H1 (cell line): ENCODE measurements around the gene LBHD1. TPM values are rescaled to one million over a fixed set of nuclear protein-coding genes. Genes with fewer than 3 reads are reported as not detected.

Source experiments
- CTCF ChIA-PET: fragments of 300-600 bp; sonication (Branson Sonifier 250); formaldehyde crosslinking; loops from one replicate; lab custom pipeline; 2021; ENCODE audit not compliant: partially characterized antibody; lab: Charles Lee
- POLR2A ChIA-PET: fragments of 300-600 bp; sonication (Branson Sonifier 250); formaldehyde crosslinking; loops from one replicate; lab custom pipeline; 2021; ENCODE audit warnings: inconsistent platforms; ENCODE audit not compliant: partially characterized antibody; lab: Charles Lee
- DNase-seq, 2 experiments: peaks; one replicate each; pipeline versions ENCODE4 v3.0.0 to v3.0.0-alpha.2; 2010 to 2022; ENCODE audit warnings: low spot score in 2 of 2, low read depth in 1 of 2, mixed read lengths in 1 of 2
- FAIRE-seq: peaks from 2 replicates; lab custom pipeline; 2011; peaks lifted over from hg19 to GRCh38; lab: Jason Lieb, UNC
- H2AFZ ChIP-seq: 2 replicates; pipeline ENCODE4 v1.8.1; 2012; ENCODE audit warnings: low read length, inconsistent platforms
- H2AK5ac ChIP-seq: 2 replicates; pipeline ENCODE4 v1.6.1; 2013; ENCODE audit warnings: low read depth, low read length
- H2BK120ac ChIP-seq: replicated peaks from 2 replicates; pipeline ENCODE3; 2013; ENCODE audit warnings: low read depth, low read length, inconsistent platforms
- H2BK12ac ChIP-seq: 2 replicates; pipeline ENCODE4 v1.6.1; 2013; ENCODE audit warnings: low read depth, low read length
- H2BK15ac ChIP-seq: 2 replicates; pipeline ENCODE4 v1.6.1; 2013; ENCODE audit warnings: low read length
- H2BK20ac ChIP-seq: 2 replicates; pipeline ENCODE4 v1.6.1; 2013; ENCODE audit warnings: low read length
- H2BK5ac ChIP-seq: 2 replicates; pipeline ENCODE4 v1.6.1; 2013; ENCODE audit warnings: low read depth, low read length
- H3K14ac ChIP-seq: 2 replicates; pipeline ENCODE4 v1.6.1; 2013; ENCODE audit warnings: inconsistent platforms; ENCODE audit not compliant: insufficient read length
- H3K18ac ChIP-seq: 2 replicates; pipeline ENCODE4 v1.6.1; 2013; ENCODE audit warnings: low read length; ENCODE audit errors: extremely low read depth
- H3K23ac ChIP-seq: 2 replicates; pipeline ENCODE4 v1.6.1; 2013; ENCODE audit warnings: inconsistent platforms; ENCODE audit not compliant: insufficient read length
- H3K23me2 ChIP-seq: 2 replicates; pipeline ENCODE4 v1.6.1; 2013; ENCODE audit warnings: low read depth, low read length
- H3K27ac ChIP-seq: 2 replicates; pipeline ENCODE4 v1.6.1; 2011; ENCODE audit warnings: low read depth, low read length, inconsistent platforms
- H3K27me3 ChIP-seq, 4 experiments: replicated peaks in 1 of 4; 1 replicate in 1 of 4; 2 replicates in 3 of 4; pipeline versions ENCODE4 v1.6.1 to v1.8.1; 2011 to 2013; ENCODE audit warnings: low read length in 3 of 4, mild to moderate bottlenecking in 3 of 4, inconsistent platforms in 2 of 4, mixed read lengths in 2 of 4, moderate library complexity in 1 of 4; ENCODE audit not compliant: control insufficient read depth in 3 of 4, insufficient read depth in 3 of 4; ENCODE audit errors: extremely low read depth in 1 of 4
- H3K36me3 ChIP-seq, 4 experiments: 2 replicates each; pipeline versions ENCODE4 v1.6.1 to v1.8.1; 2011 to 2013; ENCODE audit warnings: mild to moderate bottlenecking in 4 of 4, low read length in 3 of 4, moderate library complexity in 2 of 4, control low read depth in 1 of 4, inconsistent platforms in 1 of 4; ENCODE audit not compliant: insufficient read depth in 4 of 4, control insufficient read depth in 2 of 4
- H3K4ac ChIP-seq: replicated peaks from 2 replicates; pipeline ENCODE3; 2013; ENCODE audit warnings: low read length, low read depth, mixed read lengths, inconsistent platforms; ENCODE audit not compliant: insufficient read length
- H3K4me1 ChIP-seq, 4 experiments: replicated peaks in 1 of 4; 1 replicate in 1 of 4; 2 replicates in 3 of 4; pipeline versions ENCODE4 v1.6.1 to v1.8.1; 2011 to 2013; ENCODE audit warnings: low read length in 3 of 4, inconsistent platforms in 2 of 4, mixed read lengths in 1 of 4; ENCODE audit not compliant: insufficient read depth in 4 of 4, control insufficient read depth in 3 of 4
- H3K4me2 ChIP-seq, 2 experiments: 2 replicates each; pipeline versions ENCODE4 v1.6.1 to v1.8.1; 2011 to 2013; ENCODE audit warnings: low read depth in 2 of 2, low read length in 2 of 2, control low read depth in 1 of 2, inconsistent platforms in 1 of 2, mild to moderate bottlenecking in 1 of 2; ENCODE audit not compliant: insufficient read depth in 1 of 2
- H3K4me3 ChIP-seq, 4 experiments: fragments of 200-600, 300-600 bp in 1 of 4; sonication (generic), shearing (Covaris generic), sonication (Bioruptor Twin) in 1 of 4; 2 replicates each; pipeline versions ENCODE4 v1.5.1 to v1.8.1; 2011 to 2016; ENCODE audit warnings: low read length in 4 of 4, low read depth in 3 of 4, control low read depth in 2 of 4, inconsistent platforms in 2 of 4, mild to moderate bottlenecking in 2 of 4, mixed read lengths in 1 of 4, moderate library complexity in 1 of 4; ENCODE audit not compliant: insufficient read depth in 2 of 4; ENCODE audit errors: extremely low read depth in 1 of 4
- H3K56ac ChIP-seq: replicated peaks from 2 replicates; pipeline ENCODE3; 2013; ENCODE audit warnings: low read depth, mild to moderate bottlenecking, mixed read lengths, low read length, inconsistent platforms; ENCODE audit not compliant: insufficient read length
- H3K79me1 ChIP-seq: 2 replicates; pipeline ENCODE4 v1.6.1; 2013; ENCODE audit warnings: low read depth, low read length, control low read depth
- H3K79me2 ChIP-seq, 2 experiments: 2 replicates each; pipeline versions ENCODE4 v1.6.1 to v1.8.1; 2012 to 2013; ENCODE audit warnings: low read length in 2 of 2, mild to moderate bottlenecking in 2 of 2, inconsistent platforms in 1 of 2; ENCODE audit not compliant: insufficient read depth in 2 of 2, control insufficient read depth in 1 of 2
- H3K9ac ChIP-seq, 4 experiments: replicated peaks in 1 of 4; 1 replicate in 1 of 4; 2 replicates in 3 of 4; pipeline versions ENCODE4 v1.6.1 to v1.8.1; 2011 to 2013; ENCODE audit warnings: low read depth in 3 of 4, low read length in 3 of 4, control low read depth in 2 of 4, mild to moderate bottlenecking in 2 of 4, moderate library complexity in 2 of 4, inconsistent platforms in 1 of 4; ENCODE audit errors: extremely low read depth in 1 of 4
- H3K9me3 ChIP-seq, 2 experiments: 2 replicates each; pipeline versions ENCODE4 v1.6.1 to v1.8.1; 2012 to 2013; ENCODE audit warnings: mild to moderate bottlenecking in 2 of 2, moderate library complexity in 2 of 2, control low read depth in 1 of 2, inconsistent platforms in 1 of 2, low read depth in 1 of 2, low read length in 1 of 2, mixed read lengths in 1 of 2; ENCODE audit not compliant: insufficient read depth in 2 of 2
- H4K20me1 ChIP-seq, 2 experiments: replicated peaks in 1 of 2; 2 replicates each; pipeline versions ENCODE3 to v1.8.1; 2011 to 2013; ENCODE audit warnings: inconsistent platforms in 2 of 2, low read length in 2 of 2, mild to moderate bottlenecking in 1 of 2; ENCODE audit not compliant: insufficient read depth in 2 of 2, control insufficient read depth in 1 of 2
- H4K5ac ChIP-seq: 2 replicates; pipeline ENCODE4 v1.6.1; 2013; ENCODE audit warnings: low read length, low read depth, mixed read lengths, inconsistent platforms; ENCODE audit not compliant: insufficient read length
- H4K8ac ChIP-seq: 2 replicates; pipeline ENCODE4 v1.8.0; 2013; ENCODE audit warnings: mild to moderate bottlenecking, moderate library complexity, low read length, inconsistent platforms; ENCODE audit not compliant: insufficient read depth; ENCODE audit errors: extremely low read depth
- H4K91ac ChIP-seq: replicated peaks from 2 replicates; pipeline ENCODE3; 2013; ENCODE audit warnings: low read length, mixed read lengths, inconsistent platforms; ENCODE audit not compliant: insufficient read length
- FOSL1 ChIP-seq: IDR thresholded peaks from 2 replicates; pipeline ENCODE4 v1.6.1; 2011; ENCODE audit warnings: mild to moderate bottlenecking, low read depth, low read length, moderate library complexity; ENCODE audit not compliant: insufficient read depth
- PHF8 ChIP-seq: fragments of 200-600 bp; sonication (generic); conservative IDR thresholded peaks from 2 replicates; pipeline ENCODE4 v1.7.1; 2012; ENCODE audit warnings: low read depth, mild to moderate bottlenecking, inconsistent platforms, low read length, moderate library complexity
- POU5F1 ChIP-seq: IDR thresholded peaks from 2 replicates; pipeline ENCODE4 v1.6.1; 2011; ENCODE audit warnings: low read depth, mild to moderate bottlenecking, low read length, moderate library complexity
- SUZ12 ChIP-seq: fragments of 200-600 bp; sonication (generic); IDR thresholded peaks from 2 replicates; pipeline ENCODE4 v1.6.1; 2012; ENCODE audit warnings: mild to moderate bottlenecking, inconsistent platforms, low read length, moderate library complexity, mixed read lengths
- TAF1 ChIP-seq: IDR thresholded peaks from 2 replicates; pipeline ENCODE4 v1.6.1; 2011; ENCODE audit warnings: mild to moderate bottlenecking, low read depth, low read length
- WGBS, 2 experiments: shearing (Covaris generic) in 1 of 2; methylation state at CpG; one replicate each; pipeline versions ENCODE4 v1.1.6 to v1.1.7; 2013 to 2015; ENCODE audit warnings: low lambda C conversion rate in 2 of 2, mixed read lengths in 2 of 2, inconsistent platforms in 1 of 2, low coverage in 1 of 2, missing lambda C conversion rate in 1 of 2; ENCODE audit not compliant: insufficient replicate concordance in 2 of 2, insufficient coverage in 1 of 2, insufficient read length in 1 of 2; ENCODE audit errors: extremely low coverage in 1 of 2, missing lambda C conversion rate in 1 of 2; 5-methylcytosine and 5-hydroxymethylcytosine counted together
- polyA plus RNA-seq, 7 experiments: library from polyadenylated mRNA; depleted of rRNA in 3 of 7; stranded (reverse) in 5 of 7; unstranded in 2 of 7; fragments of >200 nt in 5 of 7; fragments of 200-250 nt in 2 of 7; gene quantifications; 1 replicate in 5 of 7; 2 replicates in 1 of 7; 4 replicates in 1 of 7; pipeline versions ENCODE4 v1.2.1 to v1.2.3, GENCODE V29; 2011 to 2013; ENCODE audit warnings: missing spikeins in 2 of 7, mixed read lengths in 2 of 7
- total RNA-seq: library from RNA; stranded (reverse); fragmentation: NEBNext Ultra II Directional; extraction: Animal tissue kit (Norgen Biotek cat#: 25700); gene quantifications from 2 replicates; pipeline ENCODE4 v1.2.1, GENCODE V29; 2021

The LBHD1 gene
- total and polyA plus RNA-seq, 2 of the 8 experiments (the other 6 are each of a cell fraction or from before 2014, with no cell fraction given), result 2.3 to 5.2 TPM

GRCh38 chr11:62647609-62648005 is 24.5 kb downstream of the LBHD1 start:
- Histone ChIP-seq H3K36me3 (peaks cover 0 to 27% (median 7%) of the 10 kb centered on the region in 4 experiments; a peak in 6 of 8 replicates), H3K9me3 (no peaks in the 10 kb centered on the region), H3K9ac (no peak overlapping the region)

More at GRCh38 chr11:62647609-62648005, 24.5 kb downstream of the LBHD1 start:
- Histone ChIP-seq H4K8ac (no peak overlapping the region), H3K4me3 (no peak overlapping the region), H3K27me3 (no peaks in the 10 kb centered on the region), H4K20me1 (peaks cover 3 to 23% of the 10 kb centered on the region in 2 experiments), H3K79me2 (peaks cover 15 to 53% of the 10 kb centered on the region in 2 experiments), H3K23me2 (peaks cover 8% of the 10 kb centered on the region), H3K27ac (no peak overlapping the region), H4K5ac (no peak overlapping the region), H2BK5ac (no peak overlapping the region), H3K4me2 (no peak overlapping the region; a peak in 1 of 4 replicates), H2AK5ac (no peak overlapping the region), H3K18ac (no peak overlapping the region), H3K56ac (no peak overlapping the region), H3K4ac (no peak overlapping the region), H3K14ac (no peak overlapping the region), H3K4me1 (no peaks in the 10 kb centered on the region; a peak in 2 of 7 replicates), H4K91ac (no peak overlapping the region), H2AFZ (no peak overlapping the region), H3K23ac (no peak overlapping the region), H2BK20ac (no peak overlapping the region), H3K79me1 (peaks cover 10% of the 10 kb centered on the region), H2BK120ac (no peak overlapping the region), H2BK12ac (no peak overlapping the region), H2BK15ac (no peak overlapping the region)
- TF ChIP-seq POU5F1 (no peak), SUZ12 (no peak), TAF1 (no peak), FOSL1 (no peak), PHF8 (no peak)
- FAIRE-seq, result no peak
- no peak for DNase-seq
- 92% methylated on average over 6 of the region's 6 CpGs; no CpG with 5 or more reads in 1 of the 2 experiments for WGBS, 2 experiments
- CTCF ChIA-PET, result interaction anchor here (0.8 to 2.0 kb wide), 7 partner anchors 17 to 122 kb away, joined by 3 to 10 read pairs (median 3); partner anchors contain the start of genes C11orf98 and CSKMT
- POLR2A ChIA-PET, result interaction anchor here (0.8 to 50.4 kb wide), 13 partner anchors 9 to 207 kb away, joined by 3 to 2041 read pairs (median 4); partner anchors contain the start of genes B3GAT3, BSCL2, C11orf98 and CSKMT
